Common myeloid progenitor, CD34-positive (primary cell): ENCODE data around the gene ANXA11.

Experiments
- CTCF ChIA-PET: fragments of 350-600 bp; sonication (Branson Sonifier 250); formaldehyde crosslinking; loops from one replicate; lab custom pipeline; 2021; ENCODE audit warnings: antibody characterized with exemption; lab: Charles Lee
- POLR2A ChIA-PET: fragments of 350-600 bp; sonication (Branson Sonifier 250); formaldehyde crosslinking; loops from one replicate; lab custom pipeline; 2021; ENCODE audit warnings: antibody characterized with exemption; lab: Charles Lee
- DNase-seq, 3 donors: peaks; one replicate each; pipeline versions ENCODE4 v3.0.0 to v3.0.0-alpha.2; 2013
- H3K27ac ChIP-seq, 2 experiments: 1 replicate in 1 of 2; 2 replicates in 1 of 2; pipeline ENCODE4 v1.7.0; 2013; ENCODE audit warnings: inconsistent platforms in 2 of 2, low read length in 2 of 2, mild to moderate bottlenecking in 2 of 2, low read depth in 1 of 2, moderate library complexity in 1 of 2; ENCODE audit not compliant: severe bottlenecking in 2 of 2, insufficient read depth in 1 of 2, poor library complexity in 1 of 2
- H3K27me3 ChIP-seq, 5 experiments: replicated peaks in 2 of 5; 1 replicate in 3 of 5; 2 replicates in 2 of 5; pipeline versions ENCODE4 v1.6.1 to v1.7.0; 2013; ENCODE audit warnings: low read length in 4 of 5, mild to moderate bottlenecking in 2 of 5, moderate library complexity in 2 of 5, inconsistent platforms in 1 of 5; ENCODE audit not compliant: insufficient read depth in 5 of 5, control insufficient read depth in 4 of 5
- H3K36me3 ChIP-seq, 4 experiments: 1 replicate in 2 of 4; 2 replicates in 2 of 4; pipeline versions ENCODE4 v1.6.1 to v1.7.0; 2013; ENCODE audit warnings: low read length in 3 of 4, control low read depth in 1 of 4, mild to moderate bottlenecking in 1 of 4; ENCODE audit not compliant: control insufficient read depth in 4 of 4, insufficient read depth in 4 of 4
- H3K4me1 ChIP-seq, 4 experiments: 1 replicate in 3 of 4; 2 replicates in 1 of 4; pipeline versions ENCODE4 v1.6.1 to v1.7.1; 2013; ENCODE audit warnings: low read length in 3 of 4, mild to moderate bottlenecking in 3 of 4, control low read depth in 1 of 4, inconsistent platforms in 1 of 4, moderate library complexity in 1 of 4; ENCODE audit not compliant: control insufficient read depth in 4 of 4, insufficient read depth in 4 of 4; ENCODE audit errors: control extremely low read depth in 1 of 4
- H3K4me3 ChIP-seq, 7 experiments: 1 replicate in 4 of 7; 2 replicates in 3 of 7; pipeline versions ENCODE4 v1.5.1 to v1.7.0; 2013; ENCODE audit warnings: mild to moderate bottlenecking in 7 of 7, low read length in 6 of 7, moderate library complexity in 6 of 7, inconsistent platforms in 2 of 7, low read depth in 2 of 7, control low read depth in 1 of 7; ENCODE audit not compliant: insufficient read depth in 4 of 7, control insufficient read depth in 1 of 7; ENCODE audit errors: extremely low read depth in 1 of 7
- H3K9me3 ChIP-seq, 5 experiments: 1 replicate in 4 of 5; 2 replicates in 1 of 5; pipeline versions ENCODE4 v1.6.1 to v1.7.1; 2013; ENCODE audit warnings: low read length in 4 of 5, mild to moderate bottlenecking in 2 of 5, inconsistent platforms in 1 of 5, low read depth in 1 of 5, moderate library complexity in 1 of 5; ENCODE audit not compliant: control insufficient read depth in 4 of 5, insufficient read depth in 2 of 5; ENCODE audit errors: control extremely low read depth in 1 of 5
- WGBS: methylation state at CpG from one replicate; pipeline ENCODE4 v1.1.5; 2013; ENCODE audit not compliant: insufficient coverage; 5-methylcytosine and 5-hydroxymethylcytosine counted together

The ANXA11 gene

GRCh38 chr10:80153460-80153859, 51.9 kb downstream of the ANXA11 start:
- Histone ChIP-seq H3K4me3 (no peak overlapping the region), H3K27me3 (no peaks in the 10 kb centered on the region), H3K27ac (no peak overlapping the region), H3K36me3 (peaks cover 19 to 86% (median 62%) of the 10 kb centered on the region in 4 experiments), H3K4me1 (peaks cover 0 to 13% (median 8%) of the 10 kb centered on the region in 4 experiments), H3K9me3 (peaks cover 0 to 15% (median 3%) of the 10 kb centered on the region in 5 experiments)
- CTCF ChIA-PET, result interaction anchor here (0.9 to 1.7 kb wide), 5 partner anchors 9 to 33 kb away, joined by 3 to 6 read pairs (median 3); no protein-coding TSS in a partner anchor
- POLR2A ChIA-PET, result no interaction called here
- no peak for DNase-seq
- 100% methylated on average over 3 of the region's 3 CpGs for WGBS

- 89% methylated on average over 4 of the region's 6 CpGs for WGBS
- peaks cover 0 to 6% (median 2%) of the 10 kb centered on the region in 4 experiments for H3K4me1 ChIP-seq
- H3K9me3 ChIP-seq, result peaks cover 0 to 15% (median 3%) of the 10 kb centered on the region in 5 experiments
- no peaks in the 10 kb centered on the region for H3K27me3 ChIP-seq
- H3K4me3 ChIP-seq, result no peak overlapping the region
- peaks cover 16 to 88% (median 58%) of the 10 kb centered on the region in 4 experiments for H3K36me3 ChIP-seq
- no peak overlapping the region for H3K27ac ChIP-seq
- ChIA-PET CTCF (interaction anchor here (1.0 to 1.3 kb wide), 3 partner anchors 9 to 43 kb away, joined by 3 to 4 read pairs (median 3); no protein-coding TSS in a partner anchor), POLR2A (no interaction called here)
- DNase-seq, result no peak
These were observed 52.5 kb downstream of the ANXA11 start for GRCh38 chr10:80152820-80153219.

- Histone ChIP-seq H3K4me3 (no peak overlapping the region), H3K4me1 (peaks cover 0 to 5% (median under 1%) of the 10 kb centered on the region in 4 experiments), H3K27me3 (no peaks in the 10 kb centered on the region), H3K27ac (no peak overlapping the region), H3K36me3 (peaks cover 11 to 68% (median 41%) of the 10 kb centered on the region in 4 experiments), H3K9me3 (peaks cover 0 to 15% (median 3%) of the 10 kb centered on the region in 5 experiments)
- DNase-seq, result no peak
- POLR2A ChIA-PET, result no interaction called here
- WGBS, result 100% methylated on average over 2 of the region's 2 CpGs
- CTCF ChIA-PET, result interaction anchor here (1.4 to 4.1 kb wide), 3 partner anchors 11 to 22 kb away, joined by 3 to 25 read pairs (median 5); no protein-coding TSS in a partner anchor
These were observed 55.2 kb downstream of the ANXA11 start for GRCh38 chr10:80150172-80150571.

- no CpG with 5 or more reads among the region's 2 CpGs for WGBS
- H3K4me3 ChIP-seq, result no peak overlapping the region
- no peak overlapping the region for H3K27ac ChIP-seq
- H3K36me3 ChIP-seq, result peaks cover 9 to 58% (median 32%) of the 10 kb centered on the region in 4 experiments
- no peak for DNase-seq
- peaks cover 0 to 13% (median 11%) of the 10 kb centered on the region in 4 experiments for H3K4me1 ChIP-seq
- CTCF ChIA-PET, result interaction anchor here (1.4 to 4.1 kb wide), 2 partner anchors 12 to 23 kb away, joined by 3 to 25 read pairs; no protein-coding TSS in a partner anchor
- no peaks in the 10 kb centered on the region for H3K27me3 ChIP-seq
- POLR2A ChIA-PET, result no interaction called here
- peaks cover 0 to 15% (median 3%) of the 10 kb centered on the region in 5 experiments for H3K9me3 ChIP-seq
These were observed 56.2 kb downstream of the ANXA11 start for GRCh38 chr10:80149123-80149522.

GRCh38 chr10:80148166-80148805, 57.1 kb downstream of the ANXA11 start:
- POLR2A ChIA-PET, result no interaction called here
- Histone ChIP-seq H3K36me3 (peaks cover 9 to 51% (median 26%) of the 10 kb centered on the region in 4 experiments), H3K9me3 (peaks cover 0 to 15% (median 3%) of the 10 kb centered on the region in 5 experiments), H3K4me3 (no peak overlapping the region), H3K4me1 (peaks cover 0 to 18% (median 15%) of the 10 kb centered on the region in 4 experiments), H3K27ac (no peak overlapping the region), H3K27me3 (no peaks in the 10 kb centered on the region)
- CTCF ChIA-PET, result interaction anchor here (4.1 kb wide), 1 partner anchor 13 kb away, joined by 25 read pairs; no protein-coding TSS in a partner anchor
- 96% methylated on average over 4 of the region's 5 CpGs for WGBS
- no peak for DNase-seq

- H3K4me3 ChIP-seq, result no peak overlapping the region
- 100% methylated on average over 1 of the region's 3 CpGs for WGBS
- H3K9me3 ChIP-seq, result peaks cover 0 to 15% (median 3%) of the 10 kb centered on the region in 5 experiments
- H3K36me3 ChIP-seq, result peaks cover 6 to 38% (median 16%) of the 10 kb centered on the region in 4 experiments
- H3K27ac ChIP-seq, result no peak overlapping the region
- peaks cover 0 to 18% (median 15%) of the 10 kb centered on the region in 4 experiments for H3K4me1 ChIP-seq
- peak in 2 of 3 donors; percentile 14 to 15 for DNase-seq
- CTCF ChIA-PET, result interaction anchor here (1.8 kb wide), 1 partner anchor 9 kb away, joined by 5 read pairs; no protein-coding TSS in a partner anchor
- POLR2A ChIA-PET, result no interaction called here
- peaks cover 0 to 2% (median 0%) of the 10 kb centered on the region in 5 experiments for H3K27me3 ChIP-seq
These were observed 58.4 kb downstream of the ANXA11 start for GRCh38 chr10:80146918-80147317.
